Osteoblast (primary cell): Measurements from ENCODE around the gene C19orf85. TPM values are rescaled to one million over a fixed set of nuclear protein-coding genes. Genes with fewer than 3 reads are reported as not detected.
A peak's percentile ranks its signal among the peaks of the same experiment; 100 is the strongest.

Experiments used
- DNase-seq: peaks from one replicate; pipeline ENCODE4 v3.0.0; 2011; ENCODE audit warnings: low spot score, mixed read lengths; ENCODE audit not compliant: insufficient read length; ENCODE audit errors: missing footprints
- H2AFZ ChIP-seq: 2 replicates; pipeline ENCODE4 v1.6.0; 2011; ENCODE audit warnings: mild to moderate bottlenecking, low read length
- H3K27ac ChIP-seq: 2 replicates; pipeline ENCODE4 v1.5.1; 2011; ENCODE audit warnings: mild to moderate bottlenecking, low read depth, low read length, moderate library complexity
- H3K27me3 ChIP-seq: 2 replicates; pipeline ENCODE4 v1.6.0; 2012; ENCODE audit warnings: mild to moderate bottlenecking, control low read depth, inconsistent platforms, low read length, moderate library complexity; ENCODE audit not compliant: insufficient read depth
- H3K36me3 ChIP-seq: 2 replicates; pipeline ENCODE4 v1.5.1; 2011; ENCODE audit warnings: mild to moderate bottlenecking, low read length, control low read depth, moderate library complexity; ENCODE audit not compliant: insufficient read depth
- H3K4me1 ChIP-seq: 2 replicates; pipeline ENCODE4 v1.5.1; 2011; ENCODE audit warnings: mild to moderate bottlenecking, low read length, control low read depth, moderate library complexity; ENCODE audit not compliant: insufficient read depth
- H3K4me2 ChIP-seq: 2 replicates; pipeline ENCODE4 v1.6.0; 2011; ENCODE audit warnings: mild to moderate bottlenecking, low read length; ENCODE audit not compliant: insufficient read depth
- H3K4me3 ChIP-seq: fragments of 200-600 bp; sonication (generic); 3 replicates; pipeline ENCODE4 v1.5.1; 2012; ENCODE audit warnings: mild to moderate bottlenecking, low read length, inconsistent platforms; ENCODE audit not compliant: insufficient read depth
- H3K79me2 ChIP-seq: 2 replicates; pipeline ENCODE4 v1.6.0; 2012; ENCODE audit warnings: mild to moderate bottlenecking, low read length, control low read depth, inconsistent platforms; ENCODE audit not compliant: insufficient read depth
- H3K9me3 ChIP-seq: 2 replicates; pipeline ENCODE4 v1.5.1; 2011; ENCODE audit warnings: low read depth, low read length, control low read depth
- H4K20me1 ChIP-seq: 2 replicates; pipeline ENCODE4 v1.6.0; 2012; ENCODE audit warnings: mild to moderate bottlenecking, low read length, control low read depth; ENCODE audit not compliant: insufficient read depth
- total RNA-seq: library from RNA; depleted of rRNA; stranded (reverse); fragments of >200 nt; gene quantifications from 2 replicates; pipeline ENCODE4 v1.2.3, GENCODE V29; 2012
- TF ChIP-seq, protein P1 (sequence below): IDR thresholded peaks from 2 replicates; pipeline ENCODE4 v1.5.1; 2011; ENCODE audit warnings: mild to moderate bottlenecking, low read depth, low read length, moderate library complexity; ENCODE audit errors: extremely low read depth

C19orf85 gene
- total RNA-seq, 1 donor, result not detected

DNA sequence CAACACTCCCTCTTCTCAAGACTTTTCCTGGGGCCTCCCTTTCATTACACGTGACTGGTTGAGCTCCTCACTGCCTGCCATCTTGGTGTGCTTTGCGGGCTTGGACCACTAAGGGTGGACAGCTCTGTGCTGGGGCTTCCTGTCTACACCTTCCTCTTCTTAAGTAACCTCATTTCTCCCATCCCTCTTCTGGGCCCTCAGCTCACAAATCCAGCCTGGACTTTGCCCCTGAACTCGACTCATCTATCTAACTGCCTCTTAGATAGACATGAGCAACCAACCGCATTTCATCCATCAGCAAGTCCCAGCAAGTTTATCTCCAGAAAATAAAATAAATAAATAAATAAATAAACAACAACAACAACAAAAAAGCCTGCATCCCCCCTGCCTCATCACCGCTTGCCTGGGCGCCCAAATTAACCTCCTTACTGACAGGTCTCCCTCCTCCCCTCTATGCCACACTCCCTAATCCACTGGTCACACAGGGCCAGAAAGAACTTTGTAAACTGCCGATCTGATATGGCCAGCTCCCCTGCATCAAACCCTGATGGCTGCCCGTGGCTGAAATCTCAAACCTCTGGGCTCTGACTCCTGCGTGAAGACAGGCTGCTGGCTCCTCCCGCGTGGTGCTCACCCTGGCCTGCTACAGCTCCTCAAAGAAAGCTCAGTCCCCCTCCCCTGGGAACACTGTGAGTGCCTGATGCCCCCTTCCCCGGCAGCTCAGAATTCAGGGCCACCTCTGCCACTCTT lies 10.9 kb downstream of the C19orf85 start:
- Histone ChIP-seq H3K4me1 (no peaks in the 10 kb centered on the region), H3K27me3 (peaks cover 31% of the 10 kb centered on the region), H3K9me3 (no peaks in the 10 kb centered on the region), H3K36me3 (no peaks in the 10 kb centered on the region), H3K4me2 (no peak overlapping the region), H3K4me3 (no peak overlapping the region), H4K20me1 (peaks cover 29% of the 10 kb centered on the region), H2AFZ (no peak overlapping the region), H3K27ac (no peak overlapping the region), H3K79me2 (peaks cover under 1% of the 10 kb centered on the region)
- no peak for DNase-seq
- TF ChIP-seq, protein P1, sequence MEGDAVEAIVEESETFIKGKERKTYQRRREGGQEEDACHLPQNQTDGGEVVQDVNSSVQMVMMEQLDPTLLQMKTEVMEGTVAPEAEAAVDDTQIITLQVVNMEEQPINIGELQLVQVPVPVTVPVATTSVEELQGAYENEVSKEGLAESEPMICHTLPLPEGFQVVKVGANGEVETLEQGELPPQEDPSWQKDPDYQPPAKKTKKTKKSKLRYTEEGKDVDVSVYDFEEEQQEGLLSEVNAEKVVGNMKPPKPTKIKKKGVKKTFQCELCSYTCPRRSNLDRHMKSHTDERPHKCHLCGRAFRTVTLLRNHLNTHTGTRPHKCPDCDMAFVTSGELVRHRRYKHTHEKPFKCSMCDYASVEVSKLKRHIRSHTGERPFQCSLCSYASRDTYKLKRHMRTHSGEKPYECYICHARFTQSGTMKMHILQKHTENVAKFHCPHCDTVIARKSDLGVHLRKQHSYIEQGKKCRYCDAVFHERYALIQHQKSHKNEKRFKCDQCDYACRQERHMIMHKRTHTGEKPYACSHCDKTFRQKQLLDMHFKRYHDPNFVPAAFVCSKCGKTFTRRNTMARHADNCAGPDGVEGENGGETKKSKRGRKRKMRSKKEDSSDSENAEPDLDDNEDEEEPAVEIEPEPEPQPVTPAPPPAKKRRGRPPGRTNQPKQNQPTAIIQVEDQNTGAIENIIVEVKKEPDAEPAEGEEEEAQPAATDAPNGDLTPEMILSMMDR, result no peak

DNA sequence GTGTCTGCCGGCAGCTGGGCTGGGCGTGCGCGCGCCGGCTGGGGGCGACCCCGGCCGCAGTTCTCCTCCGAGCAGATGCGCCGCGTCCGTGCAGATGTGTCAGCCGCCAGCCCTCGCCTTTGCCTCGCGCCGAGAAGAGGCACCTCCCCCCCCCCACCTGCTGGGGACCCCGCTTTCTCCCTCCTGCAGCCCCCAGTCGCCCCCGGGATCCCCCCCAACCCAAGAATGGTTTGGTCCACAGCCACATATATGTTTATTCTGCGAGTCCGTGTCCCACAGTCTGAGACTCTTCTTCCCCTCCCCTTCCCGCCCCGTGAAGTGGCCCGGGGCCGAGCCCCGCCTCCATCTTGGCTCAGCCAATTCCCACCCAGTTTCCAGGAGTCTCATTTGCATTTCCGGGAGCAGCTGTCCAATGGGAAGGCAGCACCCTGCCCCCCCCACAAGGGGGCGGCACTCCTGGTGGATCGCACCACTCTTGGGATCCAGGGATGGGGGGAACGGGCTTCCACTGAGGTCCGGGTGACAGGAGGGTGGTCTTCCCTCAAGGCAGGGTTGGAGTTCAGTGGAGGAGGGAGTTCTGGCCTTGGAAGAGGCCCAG lies 11.7 kb downstream of the C19orf85 start:
- Histone ChIP-seq H3K27ac (no peak overlapping the region), H4K20me1 (peaks cover 28% of the 10 kb centered on the region), H2AFZ (no peak overlapping the region), H3K27me3 (peaks cover 35% of the 10 kb centered on the region), H3K36me3 (no peaks in the 10 kb centered on the region), H3K4me3 (no peak overlapping the region), H3K4me2 (no peak overlapping the region), H3K4me1 (no peaks in the 10 kb centered on the region), H3K79me2 (no peaks in the 10 kb centered on the region), H3K9me3 (no peaks in the 10 kb centered on the region)
- TF ChIP-seq, protein P1, result no peak
- DNase-seq, result peak; percentile 98

DNA sequence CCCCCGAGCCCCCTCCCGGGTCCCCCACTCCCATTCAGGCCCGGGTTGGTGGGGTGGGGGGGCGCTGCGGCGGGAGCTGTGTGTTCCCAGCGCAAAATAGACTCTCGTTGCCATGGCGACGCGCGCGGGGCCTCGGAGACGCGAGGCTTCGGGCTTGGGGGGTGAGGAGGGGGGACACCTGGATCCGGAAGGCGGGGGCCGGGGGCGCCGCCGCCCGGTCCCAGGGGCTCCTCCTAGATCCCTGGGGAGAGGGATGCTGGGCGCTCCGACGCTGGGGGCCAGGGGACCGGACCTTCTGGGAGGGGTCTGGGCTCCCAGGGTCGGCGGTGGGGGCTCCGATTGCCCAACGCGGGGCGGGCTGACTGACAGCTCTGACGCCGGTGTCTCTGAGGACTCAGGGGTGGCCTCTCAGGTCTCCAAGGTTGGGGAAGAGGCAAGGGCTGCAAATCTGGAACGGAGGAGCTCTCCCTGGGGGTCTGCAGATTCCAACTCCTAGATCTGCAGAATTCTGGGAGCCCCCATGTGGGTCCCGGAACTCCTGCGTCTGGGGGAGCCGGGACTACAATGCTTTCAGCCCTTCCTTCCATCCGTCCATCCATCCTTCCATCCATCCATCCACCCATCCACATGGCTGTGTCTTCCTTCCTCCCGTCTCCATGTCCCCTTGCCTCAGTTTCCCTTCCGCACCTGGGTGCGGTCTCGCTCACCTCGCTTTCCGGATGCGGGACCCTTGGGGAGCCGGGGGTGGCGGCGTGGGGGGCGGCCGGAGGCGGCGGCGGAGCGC lies 12.4 kb downstream of the C19orf85 start:
- Histone ChIP-seq H2AFZ (no peak overlapping the region), H3K27me3 (peaks cover 42% of the 10 kb centered on the region), H3K79me2 (no peaks in the 10 kb centered on the region), H3K4me3 (no peak overlapping the region), H3K4me1 (no peaks in the 10 kb centered on the region), H3K27ac (no peak overlapping the region), H3K4me2 (no peak overlapping the region), H4K20me1 (peaks cover 28% of the 10 kb centered on the region), H3K36me3 (no peaks in the 10 kb centered on the region), H3K9me3 (no peaks in the 10 kb centered on the region)
- no peak for DNase-seq
- TF ChIP-seq, protein P1, result no peak
